Renal cortex interstitium (tissue), 15 donors: ENCODE data around the gene KIF7. TPM values are rescaled to one million over a fixed set of nuclear protein-coding genes. Genes with fewer than 3 reads are reported as not detected.
A peak's percentile ranks its signal among the peaks of the same experiment; 100 is the strongest.
"Not testable (repeated sequence)": the region's sequence is repeated elsewhere in the genome, so short reads cannot be mapped to it uniquely, and the experiment has no call there.

Experiments used
- DNase-seq, 11 donors: peaks; one replicate each; pipeline ENCODE4 v3.0.0-alpha.2; 2013; ENCODE audit warnings: low read depth in 9 of 11, low spot score in 4 of 11; ENCODE audit errors: extremely low read depth in 1 of 11
- long read RNA-seq, 16 experiments: transcript quantifications; one replicate each; lab custom pipeline, GENCODE V29; 2026
- polyA plus RNA-seq, 3 donors: library from polyadenylated mRNA; unstranded; fragments of 120-200 nt; gene quantifications; one replicate each; pipeline ENCODE4 v1.2.1, GENCODE V29; 2013; ENCODE audit not compliant: insufficient read length in 3 of 3

KIF7 gene, protein sequence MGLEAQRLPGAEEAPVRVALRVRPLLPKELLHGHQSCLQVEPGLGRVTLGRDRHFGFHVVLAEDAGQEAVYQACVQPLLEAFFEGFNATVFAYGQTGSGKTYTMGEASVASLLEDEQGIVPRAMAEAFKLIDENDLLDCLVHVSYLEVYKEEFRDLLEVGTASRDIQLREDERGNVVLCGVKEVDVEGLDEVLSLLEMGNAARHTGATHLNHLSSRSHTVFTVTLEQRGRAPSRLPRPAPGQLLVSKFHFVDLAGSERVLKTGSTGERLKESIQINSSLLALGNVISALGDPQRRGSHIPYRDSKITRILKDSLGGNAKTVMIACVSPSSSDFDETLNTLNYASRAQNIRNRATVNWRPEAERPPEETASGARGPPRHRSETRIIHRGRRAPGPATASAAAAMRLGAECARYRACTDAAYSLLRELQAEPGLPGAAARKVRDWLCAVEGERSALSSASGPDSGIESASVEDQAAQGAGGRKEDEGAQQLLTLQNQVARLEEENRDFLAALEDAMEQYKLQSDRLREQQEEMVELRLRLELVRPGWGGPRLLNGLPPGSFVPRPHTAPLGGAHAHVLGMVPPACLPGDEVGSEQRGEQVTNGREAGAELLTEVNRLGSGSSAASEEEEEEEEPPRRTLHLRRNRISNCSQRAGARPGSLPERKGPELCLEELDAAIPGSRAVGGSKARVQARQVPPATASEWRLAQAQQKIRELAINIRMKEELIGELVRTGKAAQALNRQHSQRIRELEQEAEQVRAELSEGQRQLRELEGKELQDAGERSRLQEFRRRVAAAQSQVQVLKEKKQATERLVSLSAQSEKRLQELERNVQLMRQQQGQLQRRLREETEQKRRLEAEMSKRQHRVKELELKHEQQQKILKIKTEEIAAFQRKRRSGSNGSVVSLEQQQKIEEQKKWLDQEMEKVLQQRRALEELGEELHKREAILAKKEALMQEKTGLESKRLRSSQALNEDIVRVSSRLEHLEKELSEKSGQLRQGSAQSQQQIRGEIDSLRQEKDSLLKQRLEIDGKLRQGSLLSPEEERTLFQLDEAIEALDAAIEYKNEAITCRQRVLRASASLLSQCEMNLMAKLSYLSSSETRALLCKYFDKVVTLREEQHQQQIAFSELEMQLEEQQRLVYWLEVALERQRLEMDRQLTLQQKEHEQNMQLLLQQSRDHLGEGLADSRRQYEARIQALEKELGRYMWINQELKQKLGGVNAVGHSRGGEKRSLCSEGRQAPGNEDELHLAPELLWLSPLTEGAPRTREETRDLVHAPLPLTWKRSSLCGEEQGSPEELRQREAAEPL (N-terminal part only)
- polyA plus RNA-seq = 10 to 100 TPM in 2 of 3 donors, 1 to 10 TPM in 1; 9.3 to 14.2 (median 13.9) TPM
- long read RNA-seq, donor 1 = 0 reads
- long read RNA-seq, donor 2 = 0 reads
- long read RNA-seq, donor 3 = 0 reads
- long read RNA-seq, donor 4, full-length matches to known transcripts = 1 of 1 reads
- long read RNA-seq, donor 4, partial matches to known transcripts = 0 of 1 reads
- long read RNA-seq, donor 4, other reads (novel, unspliced or antisense) = 0 of 1 reads
- long read RNA-seq, donor 5 = 0 reads
- long read RNA-seq, donor 6 = 0 reads
- long read RNA-seq, donor 7 = 0 reads
- long read RNA-seq, donor 8 = 0 reads
- long read RNA-seq, donor 9 = 0 reads
- long read RNA-seq, donor 10, full-length matches to known transcripts = 1 of 1 reads
- long read RNA-seq, donor 10, partial matches to known transcripts = 0 of 1 reads
- long read RNA-seq, donor 10, other reads (novel, unspliced or antisense) = 0 of 1 reads
- long read RNA-seq, donor 11 = 0 reads
- long read RNA-seq, donor 12 = 0 reads
- long read RNA-seq, donor 13 = 0 reads
- long read RNA-seq, donor 14 = 0 reads
- long read RNA-seq, donor 15 = 0 reads
- long read RNA-seq, donor 16, partial matches to known transcripts = 8 of 8 reads
- long read RNA-seq, donor 16, other reads (novel, unspliced or antisense) = 0 of 8 reads

DNA sequence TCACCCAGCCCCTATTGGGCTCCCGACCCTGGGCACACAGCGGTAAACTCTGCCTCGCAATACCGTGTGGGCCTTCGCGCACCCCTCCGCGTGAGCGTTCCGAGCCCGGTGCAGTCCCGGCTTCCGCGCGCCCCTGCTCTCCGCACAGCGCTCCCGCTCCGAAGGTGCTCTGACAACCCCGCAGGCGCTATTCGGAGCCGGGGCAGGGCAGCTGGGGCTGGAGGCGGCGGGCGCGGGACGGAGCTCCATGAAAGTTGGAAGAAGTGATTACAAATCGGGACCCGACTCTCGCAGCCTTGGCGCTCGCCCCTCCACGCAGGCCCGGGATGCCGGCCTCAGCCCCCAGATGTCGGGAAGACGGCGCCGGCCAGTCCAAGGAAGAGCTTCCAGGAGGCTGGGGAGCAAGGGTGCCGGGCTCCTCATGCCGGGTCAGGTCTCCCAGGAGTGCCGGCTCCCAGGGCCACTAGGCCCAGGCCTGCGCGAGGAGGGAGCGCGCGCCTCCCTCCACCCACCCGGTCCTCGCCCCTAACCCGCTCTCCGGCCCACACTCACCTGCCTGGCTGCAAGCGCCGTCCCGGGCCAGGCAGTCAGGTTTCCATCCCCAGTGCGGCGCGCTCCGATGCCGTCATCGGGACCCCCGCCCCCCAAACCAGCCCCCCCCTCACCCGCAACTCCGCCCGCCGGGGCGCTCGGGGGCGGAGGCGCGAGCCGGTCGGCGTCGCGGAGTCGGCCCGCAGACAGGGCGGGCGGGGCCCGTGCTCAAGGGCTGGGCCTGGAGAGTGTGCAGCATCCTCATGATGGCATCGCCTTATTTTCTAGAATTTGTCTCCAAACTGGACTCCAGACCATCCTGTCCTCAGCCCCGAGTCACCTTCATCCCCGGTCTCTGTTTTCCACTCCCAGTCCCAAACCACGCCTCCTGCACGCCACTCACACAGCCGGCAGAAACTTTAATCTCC is at the start of gene KIF7:
Gene KIF7, minus strand, starts transcription at position 621 of the 959 bp plus-strand sequence. CDS start 2,537 bp downstream, outside the sequence.
- peak in 9 of 11 donors; percentile 40 to 65 (median 52) for DNase-seq

DNA sequence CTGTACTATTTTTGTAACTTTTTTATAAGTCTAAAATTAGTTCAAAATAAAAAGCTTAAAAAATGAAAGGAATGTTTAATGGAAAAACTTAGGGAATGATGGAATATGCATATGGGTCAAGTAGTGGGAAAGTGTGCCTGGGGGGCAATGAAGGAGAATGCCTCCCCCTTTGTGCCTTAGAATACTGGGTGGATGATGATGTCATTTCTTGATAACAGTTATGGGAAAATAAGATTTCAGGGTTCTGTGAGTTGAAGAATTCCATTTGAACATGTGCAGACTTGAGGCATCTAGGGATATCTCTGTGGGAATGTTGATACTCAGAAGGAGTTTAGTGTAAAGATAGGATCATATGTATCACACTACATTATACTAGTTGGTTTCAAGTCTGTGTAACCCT is 49.1 kb upstream of the KIF7 start:
- no peak for DNase-seq

DNA sequence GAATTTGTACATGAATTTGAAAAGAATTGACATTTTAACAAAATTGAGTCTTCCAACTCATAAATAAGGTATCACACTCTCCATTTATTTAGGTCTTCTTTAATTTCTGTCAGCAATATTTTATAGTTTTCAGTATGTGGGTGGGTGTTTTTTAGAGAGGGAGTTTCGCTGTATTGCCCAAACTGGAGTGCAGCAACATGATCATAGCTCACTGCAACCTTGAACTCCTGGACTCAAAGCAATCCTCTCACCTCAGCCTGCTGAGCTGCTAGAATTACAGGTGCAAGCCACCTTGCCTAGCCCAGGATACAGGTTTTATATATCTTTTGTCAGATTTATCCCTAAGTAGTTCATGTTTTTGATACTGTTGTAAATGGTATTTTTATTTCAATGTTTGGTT is 39.9 kb upstream of the KIF7 start:
- no peak for DNase-seq

DNA sequence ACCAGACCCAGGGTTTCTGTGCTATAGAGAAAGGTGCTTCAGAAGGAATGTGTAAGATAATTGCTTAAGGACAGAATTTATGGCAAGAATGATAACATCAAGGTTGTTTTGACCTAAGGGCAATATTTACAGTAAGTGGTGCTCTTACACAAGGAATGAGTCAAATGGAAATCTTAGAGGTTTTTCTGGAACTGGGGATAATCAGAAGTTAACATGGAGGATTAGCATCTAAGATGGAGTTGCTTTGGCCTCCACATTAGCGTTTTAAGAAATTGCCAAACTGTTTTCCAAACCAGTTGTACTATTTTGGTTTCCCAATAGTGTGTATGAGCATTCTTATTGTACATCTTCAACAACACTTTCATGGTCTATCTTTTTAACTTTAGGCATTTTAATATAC is 38.4 kb upstream of the KIF7 start:
- no peak for DNase-seq

DNA sequence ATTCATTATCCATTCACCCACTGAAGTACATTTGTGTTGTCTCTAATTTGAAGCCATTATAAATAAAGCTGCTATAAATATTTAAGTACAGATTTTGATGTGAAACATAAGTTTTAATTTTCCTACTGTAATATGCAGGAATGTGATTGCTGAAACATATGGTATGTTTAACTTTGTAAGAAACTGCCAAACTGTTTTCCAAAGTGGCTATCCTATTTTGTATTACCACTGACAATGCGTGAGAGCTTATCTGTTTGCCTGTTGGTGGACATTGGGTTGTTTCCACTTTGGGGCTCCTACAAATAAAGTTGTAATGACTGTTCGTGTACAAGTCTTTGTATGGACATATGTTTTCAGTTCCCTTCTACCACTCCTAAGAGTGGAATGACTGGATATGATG is 37.8 kb upstream of the KIF7 start:
- peak in 2 of 11 donors; percentile 29 to 32 for DNase-seq

DNA sequence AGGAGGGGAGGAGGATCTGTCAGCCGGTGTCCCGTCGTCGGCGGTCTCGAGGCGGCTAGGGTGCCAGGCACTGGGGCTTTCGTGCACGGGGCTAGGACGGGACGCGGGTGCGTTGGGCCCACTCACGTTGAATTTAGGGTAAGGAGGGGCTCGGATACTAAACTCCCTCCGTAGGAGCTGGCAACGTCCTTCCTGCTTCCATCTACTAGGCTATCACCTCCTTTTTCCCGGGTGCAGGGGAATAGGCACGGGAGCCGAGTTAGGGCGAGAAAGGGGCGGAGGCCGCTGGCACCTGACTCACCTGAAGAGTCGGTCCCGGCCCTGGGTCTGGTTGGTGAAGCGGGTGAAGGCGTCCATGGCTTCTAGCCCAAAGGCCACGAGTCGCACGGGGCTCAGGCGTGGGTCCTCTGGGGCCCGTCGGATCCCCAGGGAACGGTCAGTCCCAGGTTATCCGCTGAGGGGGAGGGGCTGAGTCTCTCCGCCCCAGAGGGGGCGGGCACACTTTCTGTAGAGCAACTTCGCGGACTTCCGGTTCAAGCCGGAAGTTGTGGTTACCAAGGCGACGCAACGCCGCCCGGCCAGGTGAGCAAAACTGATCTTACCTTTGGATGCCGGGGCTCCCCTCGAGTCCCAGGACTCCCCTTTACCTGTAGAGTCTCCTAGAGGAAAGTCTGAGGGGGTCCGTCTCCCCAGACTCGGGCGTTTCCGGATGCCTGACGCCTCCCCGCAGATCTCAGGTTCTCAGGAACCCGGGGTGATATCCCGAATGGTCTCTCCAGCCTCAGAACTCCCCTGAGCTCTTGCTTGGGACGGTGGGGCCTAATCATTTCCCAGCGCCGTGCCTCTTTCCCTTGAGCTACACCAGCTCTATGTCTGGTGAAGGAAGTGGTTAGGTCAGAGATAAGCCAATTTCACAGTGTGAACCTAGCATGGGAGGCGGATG is 35.3 kb upstream of the KIF7 start, which contains the start of the genes PEX11A and WDR93:
Gene PEX11A, minus strand, starts transcription at position 479 of the 943 bp plus-strand sequence. Its CDS starts 122 bp downstream, at position 357.
Gene WDR93, plus strand, starts transcription at position 536 of the 943 bp plus-strand sequence. CDS start 10,936 bp downstream, outside the sequence.
- peak; percentile 59 to 86 (median 78) for DNase-seq

DNA sequence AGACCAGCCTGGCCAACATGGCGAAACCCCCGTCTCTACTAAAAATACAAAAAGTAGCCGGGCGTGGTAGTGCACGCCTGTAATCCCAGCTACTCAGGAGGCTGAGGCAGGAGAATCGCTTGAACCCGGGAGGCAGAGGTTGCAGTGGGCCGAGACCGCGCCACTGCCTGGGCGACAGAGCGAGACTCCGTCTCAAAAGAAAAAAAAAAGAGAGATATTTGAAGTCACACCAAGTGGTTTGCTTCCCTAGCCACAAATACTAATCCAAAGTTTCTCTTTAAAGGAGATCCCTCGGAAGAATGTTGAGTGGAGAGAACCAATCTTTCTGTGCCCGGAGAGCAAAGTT is 34.6 kb upstream of the KIF7 start:
- DNase-seq = not testable (repeated sequence)

DNA sequence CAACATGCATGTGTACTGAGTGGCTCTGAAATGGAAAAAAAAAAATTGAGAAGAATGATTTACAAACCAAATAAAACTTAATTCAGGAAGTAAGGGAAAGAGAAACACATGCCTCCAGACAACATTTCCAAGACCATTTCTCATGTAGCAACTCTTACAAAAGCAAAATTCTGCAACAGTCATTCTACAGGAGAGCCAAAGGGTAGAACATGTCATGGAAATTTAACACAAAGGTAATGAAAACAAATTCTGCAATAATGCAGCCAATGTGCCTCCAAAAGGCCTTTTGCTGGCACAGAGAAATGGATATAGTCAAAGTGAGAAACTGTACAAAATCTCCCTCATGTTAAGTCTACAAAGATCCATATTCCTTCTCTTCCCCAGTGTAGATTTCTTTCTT is 31.3 kb upstream of the KIF7 start:
- no peak for DNase-seq

DNA sequence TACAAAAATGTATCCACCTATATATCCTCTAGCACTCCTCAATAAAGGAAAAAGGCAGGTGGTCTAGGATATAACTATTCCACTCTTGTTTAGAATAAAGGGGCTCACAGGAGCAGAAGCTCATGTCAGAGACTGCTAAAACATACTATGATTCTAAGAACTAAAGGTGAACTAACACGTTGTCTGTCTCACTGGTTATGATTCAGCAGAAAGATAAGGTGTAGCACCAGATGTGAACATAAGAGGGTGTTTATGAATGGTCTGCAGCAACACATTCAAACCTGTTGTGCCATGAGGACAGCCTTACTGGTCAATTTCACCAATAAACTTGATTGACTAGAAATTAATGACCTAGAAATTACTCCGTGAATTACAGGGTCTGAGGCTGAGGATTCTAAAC is 30.7 kb upstream of the KIF7 start:
- DNase-seq = no peak

DNA sequence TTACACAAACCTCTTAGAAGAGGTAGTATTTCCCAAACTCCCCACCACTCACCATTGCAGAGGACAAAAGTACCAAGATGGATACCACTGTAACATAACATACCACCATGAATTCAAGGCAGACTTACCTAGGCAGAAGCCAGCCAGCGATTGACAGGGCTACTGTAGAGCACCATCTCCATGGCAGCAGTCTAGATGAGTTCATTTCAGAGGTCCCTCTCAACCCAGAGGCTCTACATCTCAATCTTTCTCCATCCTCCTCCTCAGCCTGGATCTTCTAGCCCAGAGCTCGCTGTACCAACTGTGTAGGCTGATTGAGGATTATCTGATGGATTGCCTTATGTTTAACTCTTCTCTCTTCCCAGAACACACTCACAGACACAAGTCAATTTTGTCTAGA is 25.9 kb upstream of the KIF7 start:
- DNase-seq = no peak

DNA sequence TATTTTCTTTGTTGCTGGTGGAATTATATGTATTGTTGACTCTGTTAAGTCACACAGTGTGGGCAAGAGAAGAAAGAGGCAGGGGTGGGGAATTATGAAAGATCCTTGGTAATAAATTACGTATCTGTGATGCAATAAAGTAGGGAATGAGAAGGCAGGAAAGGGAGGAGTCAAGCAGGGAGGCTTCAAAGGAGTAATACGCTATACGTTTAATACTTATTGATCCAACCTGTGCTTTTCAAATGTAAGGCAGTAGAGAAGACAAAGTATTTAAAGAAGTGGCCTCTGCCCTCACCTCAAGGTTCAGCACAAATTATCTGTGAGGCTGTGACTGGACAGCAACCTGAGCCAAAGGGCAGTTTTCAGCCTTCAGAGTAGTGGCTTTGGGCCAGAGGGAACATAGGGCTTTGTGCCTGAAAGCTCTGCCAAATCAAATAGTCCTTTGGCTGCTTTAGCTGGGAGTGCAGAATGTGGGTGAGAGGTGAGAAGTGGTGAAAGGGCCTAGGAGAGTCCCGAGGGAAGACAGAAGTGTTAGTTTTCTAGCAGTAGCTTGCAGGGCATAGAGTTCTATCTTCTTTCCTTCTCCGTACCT is 25.1 kb upstream of the KIF7 start:
- peak in 1 of 11 donors; percentile 38 for DNase-seq

DNA sequence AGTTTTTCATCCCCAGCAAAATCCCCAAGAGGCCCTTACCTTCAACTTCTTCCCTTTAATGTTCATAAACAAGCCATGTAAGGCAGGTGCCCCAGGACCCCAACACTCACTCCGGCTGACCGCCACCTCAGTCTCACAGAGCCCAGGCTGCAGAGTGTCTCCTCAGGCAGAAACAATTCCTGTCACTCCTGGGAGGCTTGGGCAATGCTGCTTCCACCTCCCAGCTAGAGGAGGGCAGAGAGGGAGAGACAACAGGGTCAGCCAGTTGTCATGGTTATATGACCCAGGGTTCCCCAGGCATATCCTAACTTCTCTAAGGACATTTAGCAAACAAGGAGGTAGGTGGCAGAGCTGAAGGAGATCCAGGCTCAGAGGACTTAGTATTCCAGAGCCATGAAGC is 23.9 kb upstream of the KIF7 start, which contains the start of gene PLIN1:
Gene PLIN1, minus strand, starts transcription at position 156 of the 400 bp plus-strand sequence. CDS start 1,878 bp downstream, outside the sequence.
- DNase-seq = no peak

DNA sequence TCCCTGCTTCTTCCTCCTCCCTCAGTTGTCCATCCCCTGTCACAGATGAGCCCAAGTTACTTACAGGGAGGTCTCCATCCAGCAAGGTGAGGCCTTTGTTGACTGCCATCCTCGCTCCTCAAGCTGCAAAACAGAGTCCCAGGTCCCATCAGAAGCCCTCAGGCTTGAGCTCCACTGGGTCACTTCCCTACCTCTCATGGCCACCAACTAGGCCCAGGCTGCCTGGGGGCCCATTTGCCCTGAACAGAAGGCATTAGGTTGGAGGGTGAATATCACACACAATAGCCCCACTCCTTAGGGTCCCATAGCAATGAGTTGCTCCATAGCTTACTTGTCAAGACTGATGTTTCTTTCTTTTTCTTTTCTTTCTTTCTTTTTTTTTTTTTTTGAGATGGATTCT is 22.1 kb upstream of the KIF7 start:
- no peak for DNase-seq

DNA sequence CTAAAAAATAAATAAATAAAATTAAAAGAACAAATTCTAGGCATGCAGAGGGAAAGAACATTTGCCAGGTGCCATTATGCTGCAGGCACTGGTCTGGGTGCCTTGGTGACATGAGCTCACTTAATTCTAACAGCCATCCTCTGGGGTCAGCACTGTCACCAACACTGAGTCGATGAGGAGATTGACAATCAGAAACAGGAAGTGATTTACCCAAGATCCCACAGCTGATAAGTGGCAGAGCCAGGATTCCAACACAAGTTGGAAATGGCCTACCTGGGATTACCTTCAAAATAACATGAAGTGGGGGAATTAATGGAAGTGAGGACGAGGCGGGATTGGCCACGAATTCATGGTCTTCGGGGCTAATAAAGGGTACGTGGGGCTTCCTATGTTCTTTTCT is 20.3 kb upstream of the KIF7 start:
- no peak for DNase-seq

DNA sequence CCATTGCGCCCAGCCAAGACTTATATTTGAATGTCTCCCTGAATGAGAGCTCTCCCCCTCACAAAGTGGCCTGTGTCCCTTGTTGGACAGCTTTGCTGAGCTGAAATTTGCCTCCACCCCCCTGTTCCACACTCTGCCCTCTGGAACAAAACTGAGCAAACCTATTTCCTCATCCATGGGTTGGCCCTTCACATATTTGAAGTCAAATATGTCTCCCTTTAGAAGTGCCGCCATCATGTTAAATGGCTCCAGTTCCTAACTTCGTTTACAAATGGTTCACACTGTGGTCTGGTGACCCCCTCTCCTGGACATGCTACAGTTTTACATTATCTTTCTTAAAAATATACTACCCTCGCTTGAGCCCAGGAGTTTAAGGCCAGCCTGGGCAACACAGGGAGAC is 19.3 kb upstream of the KIF7 start:
- no peak for DNase-seq
